Measurements from ENCODE around the gene C1S.

Gene C1S

GRCh38 chr12:7069386-7069785, 8.9 kb downstream of the C1S start:
- no peak overlapping the region for H3K27ac ChIP-seq
- TF ChIP-seq ZFX (IDR thresholded peaks at IDR 0.05; ENCODE audit: borderline replicate concordance) (no peak), CTCF (IDR thresholded peaks at IDR 0.05) (no peak)

- TF ChIP-seq CTCF (IDR thresholded peaks at IDR 0.05) (no peak), ZFX (IDR thresholded peaks at IDR 0.05; ENCODE audit: borderline replicate concordance) (no peak)
- no peak overlapping the region for H3K27ac ChIP-seq
These were observed 11.5 kb downstream of the C1S start for GRCh38 chr12:7072035-7072434.

DNA sequence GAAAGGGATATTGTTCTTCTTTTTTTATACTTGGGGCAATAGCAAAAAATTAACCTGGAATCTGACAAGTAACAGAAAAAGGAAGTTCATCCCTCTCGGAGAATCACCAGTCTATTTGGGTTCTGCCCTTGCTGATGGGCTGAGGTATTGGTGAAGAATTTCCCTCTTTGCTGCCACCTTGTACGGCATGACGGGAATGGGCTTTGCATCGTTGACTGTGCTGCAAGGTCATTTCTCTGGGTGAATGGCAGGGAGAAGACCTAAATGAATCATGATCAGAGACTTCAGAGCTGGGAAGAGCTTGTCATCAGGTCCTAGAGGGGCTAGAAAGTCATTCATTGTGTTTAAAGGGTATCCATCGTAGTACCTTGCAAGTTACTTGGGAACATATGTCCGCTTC, 12.0 kb downstream of the C1S start:
- TF ChIP-seq CTCF (IDR thresholded peaks at IDR 0.05) (no peak), ZFX (IDR thresholded peaks at IDR 0.05; ENCODE audit: borderline replicate concordance) (no peak)
- no peak overlapping the region for H3K27ac ChIP-seq

DNA sequence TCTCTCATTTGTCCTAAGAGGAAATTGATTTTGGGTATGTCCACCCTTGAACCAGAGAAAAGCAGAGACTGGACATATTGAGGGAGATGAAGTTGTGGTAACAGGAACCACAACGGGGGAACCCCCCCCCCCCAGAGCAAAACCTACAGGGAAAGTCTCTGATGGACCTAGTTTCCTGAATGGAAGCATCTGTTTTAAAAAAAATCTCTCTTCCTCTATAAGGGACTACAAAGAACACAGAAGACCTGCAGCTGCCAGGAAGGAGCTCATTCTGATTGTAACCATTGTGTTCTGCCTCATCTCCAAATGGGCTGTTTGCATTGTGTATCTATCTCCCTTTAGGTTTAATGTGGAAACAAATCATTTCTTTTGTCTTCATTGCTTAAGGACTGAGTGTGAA, 13.4 kb downstream of the C1S start:
- TF ChIP-seq CTCF (IDR thresholded peaks at IDR 0.05): no peak
- TF ChIP-seq ZFX (IDR thresholded peaks at IDR 0.05; ENCODE audit: borderline replicate concordance): no peak
- H3K27ac ChIP-seq: no peak overlapping the region

- no peak overlapping the region for H3K27ac ChIP-seq
- no peak for TF ChIP-seq ZFX (IDR thresholded peaks at IDR 0.05; ENCODE audit: borderline replicate concordance)
- no peak for TF ChIP-seq CTCF (IDR thresholded peaks at IDR 0.05)
These were observed 15.0 kb downstream of the C1S start for GRCh38 chr12:7075518-7075917.

GRCh38 chr12:7075939-7076338, 15.4 kb downstream of the C1S start:
- TF ChIP-seq ZFX (IDR thresholded peaks at IDR 0.05; ENCODE audit: borderline replicate concordance) (no peak), CTCF (IDR thresholded peaks at IDR 0.05) (no peak)
- no peak overlapping the region for H3K27ac ChIP-seq

DNA sequence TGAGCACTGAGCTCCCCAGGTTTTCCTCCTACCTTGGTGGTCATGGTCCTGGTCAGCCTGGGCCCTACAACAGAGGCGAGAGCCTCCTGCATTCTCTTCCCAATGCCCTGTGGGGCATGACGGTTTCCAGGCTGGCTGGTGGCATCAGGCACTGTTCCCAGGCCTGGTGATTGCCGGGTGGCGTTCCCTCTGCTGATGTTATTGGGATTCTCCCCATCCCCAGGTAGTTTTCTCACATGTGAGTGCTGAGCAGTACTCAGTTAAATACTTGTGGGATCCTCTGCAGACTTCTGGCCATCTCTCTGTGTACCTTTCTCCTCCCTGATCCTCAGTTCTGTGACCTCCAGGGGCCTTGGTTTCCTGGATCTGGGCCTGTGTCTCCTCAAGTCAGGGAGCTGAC, 16.0 kb downstream of the C1S start:
- no peak overlapping the region for H3K27ac ChIP-seq
- no peak for TF ChIP-seq CTCF (IDR thresholded peaks at IDR 0.05)

Data from 22Rv1 (cell line).